Stromal cell of bone marrow (primary cell): ENCODE measurements around the gene PPP2R5B.
"Not testable (repeated sequence)": the region's sequence is repeated elsewhere in the genome, so short reads cannot be mapped to it uniquely, and the experiment has no call there.

Source experiments
- DNase-seq: peaks from one replicate; pipeline ENCODE4 v3.0.0-alpha.2; 2012; ENCODE audit warnings: low read depth

PPP2R5B gene

GRCh38 chr11:64983339-64983738 lies 58.9 kb downstream of the PPP2R5B start:
- DNase-seq: not testable (repeated sequence)
